K562 (cell line): ENCODE measurements around the gene ILF3. TPM values are rescaled to one million over a fixed set of nuclear protein-coding genes. Genes with fewer than 3 reads are reported as not detected.
"Not testable (repeated sequence)": the region's sequence is repeated elsewhere in the genome, so short reads cannot be mapped to it uniquely, and the experiment has no call there.

Experiments
- ATAC-seq: fragments of 200-7000 bp; cut with Tn5 transposase; 3 replicates; pipeline ENCODE4 v1.9.1; 2020; ENCODE audit warnings: moderate library complexity
- BruUV-seq: library from RNA; stranded (reverse); fragments of 400-500 nt; replicated peaks from 2 replicates; lab custom pipeline; 2021; lab: Mats Ljungman, UMichigan
- CTCF ChIA-PET: fragments of 300-600 bp; formaldehyde crosslinking; extraction: SDS; loops from one replicate; lab custom pipeline; 2021; ENCODE audit warnings: low intra/inter-chr PET ratio; lab: Yijun Ruan, JAX
- POLR2A ChIA-PET: fragments of 300-600, 350-650 bp; sonication (Branson Sonifier 250); formaldehyde crosslinking; extraction: SDS; loops from one replicate; lab custom pipeline; 2021; ENCODE audit warnings: antibody characterized with exemption, inconsistent platforms; lab: Yijun Ruan, JAX
- DNase-seq, 4 experiments: peaks; one replicate each; pipeline versions ENCODE4 v3.0.0 to v3.0.0-alpha.2; 2011 to 2018; ENCODE audit warnings: low spot score in 3 of 4, mixed read lengths in 3 of 4; ENCODE audit errors: extremely low read depth in 1 of 4
- FAIRE-seq: peaks from 2 replicates; lab custom pipeline; 2011; peaks lifted over from hg19 to GRCh38; lab: Jason Lieb, UNC
- H2AFZ ChIP-seq: 2 replicates; pipeline ENCODE4 v1.6.0; 2011; ENCODE audit warnings: low read depth, low read length, control low read depth, inconsistent platforms
- H3K27ac ChIP-seq: fragments of 200-600 bp; 3 replicates; pipeline ENCODE4 v1.8.0; 2011; ENCODE audit warnings: low read depth, mild to moderate bottlenecking, control low read depth, inconsistent platforms, low read length, moderate library complexity, mixed read lengths; ENCODE audit errors: extremely low read depth
- H3K27me3 ChIP-seq, 2 experiments: fragments of 300-600 bp in 1 of 2; 2 replicates in 1 of 2; 3 replicates in 1 of 2; pipeline versions ENCODE4 v1.6.0 to v1.8.0; 2011; ENCODE audit warnings: inconsistent platforms in 2 of 2, low read length in 2 of 2, mild to moderate bottlenecking in 1 of 2, mixed read lengths in 1 of 2, moderate library complexity in 1 of 2; ENCODE audit not compliant: control insufficient read depth in 2 of 2, insufficient read depth in 2 of 2
- H3K36me3 ChIP-seq: fragments of 300-600 bp; 3 replicates; pipeline ENCODE4 v1.8.0; 2011; ENCODE audit warnings: mild to moderate bottlenecking, low read length, inconsistent platforms; ENCODE audit not compliant: control insufficient read depth, insufficient read depth
- H3K4me1 ChIP-seq, 2 experiments: fragments of 200-600 bp in 1 of 2; replicated peaks in 1 of 2; 2 replicates in 1 of 2; 3 replicates in 1 of 2; pipeline versions ENCODE4 v1.5.1 to v1.8.0; 2011; ENCODE audit warnings: inconsistent platforms in 2 of 2, low read length in 2 of 2, mild to moderate bottlenecking in 1 of 2, mixed read lengths in 1 of 2, moderate library complexity in 1 of 2; ENCODE audit not compliant: control insufficient read depth in 2 of 2, insufficient read depth in 2 of 2
- H3K4me2 ChIP-seq: 2 replicates; pipeline ENCODE4 v1.6.1; 2011; ENCODE audit warnings: low read length, control low read depth, inconsistent platforms, mixed read lengths; ENCODE audit not compliant: insufficient read depth
- H3K4me3 ChIP-seq: fragments of 200-600 bp; sonication (generic), shearing (Covaris generic); 2 replicates; pipeline ENCODE4 v1.5.1; 2016; ENCODE audit warnings: control low read depth, inconsistent platforms
- H3K79me2 ChIP-seq: fragments of 200-600 bp; 3 replicates; pipeline ENCODE4 v1.8.0; 2011; ENCODE audit warnings: low read length, inconsistent platforms; ENCODE audit not compliant: control insufficient read depth, insufficient read depth
- H3K9ac ChIP-seq, 2 experiments: 2 replicates each; pipeline versions ENCODE4 v1.6.0 to v1.6.1; 2011; ENCODE audit warnings: low read depth in 2 of 2, low read length in 2 of 2, control low read depth in 1 of 2, inconsistent platforms in 1 of 2, mild to moderate bottlenecking in 1 of 2, mixed read lengths in 1 of 2; ENCODE audit not compliant: insufficient read depth in 1 of 2
- H3K9me1 ChIP-seq: one replicate; pipeline ENCODE4 v1.6.0; 2011; ENCODE audit warnings: inconsistent platforms, mild to moderate bottlenecking, low read length, moderate library complexity; ENCODE audit not compliant: control insufficient read depth, insufficient read depth
- H3K9me3 ChIP-seq: replicated peaks from 2 replicates; pipeline ENCODE4 v1.5.1; 2011; ENCODE audit warnings: low read depth, low read length, inconsistent platforms; ENCODE audit not compliant: control insufficient read depth, insufficient read depth
- H4K20me1 ChIP-seq: replicated peaks from 2 replicates; pipeline ENCODE4 v1.6.1; 2011; ENCODE audit warnings: low read length, inconsistent platforms, mixed read lengths; ENCODE audit not compliant: control insufficient read depth, insufficient read depth
- PHF21A ChIP-seq: fragments of 450-650 bp; IDR thresholded peaks from 2 replicates; pipeline ENCODE4 v1.6.1; 2017; ENCODE audit warnings: low read depth, borderline replicate concordance
- POLR2G ChIP-seq: fragments of 200-400 bp; formaldehyde crosslinking; IDR thresholded peaks from 2 replicates; pipeline ENCODE4 v1.6.1; 2017; ENCODE audit warnings: low read depth, mild to moderate bottlenecking, antibody characterized with exemption, low read length, moderate library complexity
- RBFOX2 ChIP-seq: fragments of 200-400 bp; formaldehyde crosslinking; IDR thresholded peaks from 2 replicates; pipeline ENCODE4 v1.6.1; 2017; ENCODE audit warnings: low read depth, mild to moderate bottlenecking, low read length, moderate library complexity
- WGBS: fragments of 100-300 bp; shearing (Covaris generic); methylation state at CpG from one replicate; pipeline ENCODE4 v1.1.6; 2016; ENCODE audit warnings: low coverage, mixed read lengths; ENCODE audit not compliant: insufficient coverage; ENCODE audit errors: missing lambda C conversion rate; 5-methylcytosine and 5-hydroxymethylcytosine counted together
- in situ Hi-C: fragments of 300-500 bp; cut with MboI; formaldehyde crosslinking; loops from 4 replicates; pipeline ENCODE4 v1.15.0; 2018; ENCODE audit warnings: inconsistent platforms, mixed read lengths
- intact Hi-C: fragments of 100-400 bp; cut with micrococcal nuclease; formaldehyde crosslinking; loops from 2 replicates; pipeline ENCODE4 v1.14.2; 2022
- polyA plus RNA-seq, 8 experiments: library from polyadenylated mRNA; depleted of rRNA in 4 of 8; stranded (reverse) in 5 of 8; unstranded in 3 of 8; fragments of >200 nt; fragmentation: Nextera tagmentation in 2 of 8; fragmentation: Illumina TruSeq in 1 of 8; extraction: Ambion mirVana in 2 of 8; extraction: Trizol in 1 of 8; gene quantifications; 2 replicates each; pipeline versions ENCODE4 v1.2.1 to v1.2.3, GENCODE V29; 2011 to 2014; ENCODE audit warnings: inconsistent platforms in 1 of 8, missing spikeins in 1 of 8
- total RNA-seq, 7 experiments: library from RNA; depleted of rRNA in 6 of 7; stranded (reverse); fragments of >200 nt in 6 of 7; fragmentation: Illumina TruSeq in 2 of 7; extraction: Trizol in 2 of 7; gene quantifications; 2 replicates each; pipeline versions ENCODE4 v1.2.1 to v1.2.3, GENCODE V29; 2011 to 2021; ENCODE audit warnings: low replicate concordance in 1 of 7

ILF3 gene
- total and polyA plus RNA-seq, 9 of the 15 experiments (the other 6 are each of a cell fraction or from before 2014, with no cell fraction given) = 26.0 to 453 (median 175) TPM

DNA sequence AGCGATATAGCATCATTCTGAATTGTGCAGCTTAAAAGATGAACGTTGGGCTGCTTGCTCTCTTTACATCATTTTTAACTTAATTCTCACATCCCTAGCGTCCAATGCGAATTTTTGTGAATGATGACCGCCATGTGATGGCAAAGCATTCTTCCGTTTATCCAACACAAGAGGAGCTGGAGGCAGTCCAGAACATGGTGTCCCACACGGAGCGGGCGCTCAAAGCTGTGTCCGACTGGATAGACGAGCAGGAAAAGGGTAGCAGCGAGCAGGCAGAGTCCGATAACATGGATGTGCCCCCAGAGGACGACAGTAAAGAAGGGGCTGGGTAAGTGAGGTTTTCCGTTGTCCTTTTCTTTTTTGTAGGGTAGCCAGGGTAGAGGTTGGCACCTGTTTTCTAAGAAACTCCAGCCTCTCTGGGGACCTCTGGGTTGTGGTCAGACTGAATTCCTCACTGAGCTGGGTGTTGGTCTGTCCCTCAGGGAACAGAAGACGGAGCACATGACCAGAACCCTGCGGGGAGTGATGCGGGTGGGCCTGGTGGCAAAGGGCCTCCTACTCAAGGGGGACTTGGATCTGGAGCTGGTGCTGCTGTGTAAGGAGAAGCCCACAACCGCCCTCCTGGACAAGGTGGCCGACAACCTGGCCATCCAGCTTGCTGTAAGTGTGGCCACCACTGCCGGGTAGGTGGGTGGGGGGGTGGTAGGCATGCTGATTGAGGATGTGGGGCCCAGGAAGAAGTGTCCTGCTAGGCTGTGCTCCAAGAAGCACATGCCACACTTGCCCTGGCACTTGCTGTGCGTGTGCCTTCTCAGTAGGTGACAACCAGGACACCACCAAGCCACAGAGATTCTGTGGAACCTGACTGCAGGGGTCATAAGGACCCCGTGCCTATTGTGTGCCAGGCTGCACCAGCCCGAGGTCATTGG, 17.0 kb downstream of the ILF3 start:
- Histone ChIP-seq H2AFZ (no peak overlapping the region), H3K27ac (no peak overlapping the region), H3K9me1 (no peaks in the 10 kb centered on the region), H3K4me2 (no peak overlapping the region), H3K4me1 (no peaks in the 10 kb centered on the region; a peak in 1 of 5 replicates), H3K36me3 (peaks cover 91% of the 10 kb centered on the region), H3K9ac (no peak overlapping the region), H3K4me3 (no peak overlapping the region), H3K27me3 (no peaks in the 10 kb centered on the region), H3K79me2 (peaks cover 96% of the 10 kb centered on the region), H3K9me3 (no peaks in the 10 kb centered on the region), H4K20me1 (peaks cover 32% of the 10 kb centered on the region)
- in situ Hi-C loops (no loop called here), intact Hi-C loops (no loop called here)
- ATAC-seq (no peak), FAIRE-seq (no peak), DNase-seq (no peak)
- TF ChIP-seq POLR2G (peak; percentile 36; the same call in 1 of the 2 replicates), RBFOX2 (0 out of 2 replicates have a peak, but pooled peaks have one; percentile 24), PHF21A (no peak)
- CTCF ChIA-PET = no interaction called here
- BruUV-seq = TSS peak; percentile 30
- 93% methylated on average over 24 of the region's 24 CpGs for WGBS
- POLR2A ChIA-PET = interaction anchor here (0.6 to 2.8 kb wide), 13 partner anchors 9 to 140 kb away, joined by 3 to 10 read pairs (median 4); no protein-coding TSS in a partner anchor

DNA sequence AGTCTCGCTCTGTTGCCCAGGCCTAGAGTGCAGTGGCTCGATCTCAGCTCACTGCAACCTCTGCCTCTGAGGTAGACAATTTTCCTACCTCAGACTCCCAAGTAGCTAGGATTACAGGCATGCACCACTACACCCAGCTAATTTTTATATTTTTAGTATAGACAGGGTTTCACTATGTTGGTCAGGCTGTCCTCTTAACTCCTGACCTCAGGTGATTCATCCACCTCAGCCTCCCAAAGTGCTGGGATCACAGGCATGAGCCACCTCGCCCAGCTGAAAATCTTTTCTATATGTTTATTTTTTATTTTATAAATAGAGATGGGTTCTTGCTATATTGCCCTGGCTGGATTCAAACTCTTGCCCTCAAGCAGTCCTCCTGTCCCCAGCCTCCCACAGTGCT, 17.8 kb downstream of the ILF3 start:
- CTCF ChIA-PET, H3K9ac ChIP-seq, H3K4me3 ChIP-seq, H3K27ac ChIP-seq, ATAC-seq, H3K4me1 ChIP-seq, H3K9me3 ChIP-seq, H3K27me3 ChIP-seq, in situ Hi-C loops, DNase-seq, intact Hi-C loops, BruUV-seq, FAIRE-seq, H3K4me2 ChIP-seq, H3K9me1 ChIP-seq, H2AFZ ChIP-seq: not testable (repeated sequence)
- Histone ChIP-seq H3K79me2 (peaks cover 90% of the 10 kb centered on the region), H3K36me3 (peaks cover 87% of the 10 kb centered on the region), H4K20me1 (peaks cover 24% of the 10 kb centered on the region)
- POLR2A ChIA-PET = interaction anchor here (0.8 to 2.8 kb wide), 7 partner anchors 10 to 91 kb away, joined by 3 to 10 read pairs (median 4); no protein-coding TSS in a partner anchor
- 95% methylated on average over 3 of the region's 3 CpGs for WGBS

DNA sequence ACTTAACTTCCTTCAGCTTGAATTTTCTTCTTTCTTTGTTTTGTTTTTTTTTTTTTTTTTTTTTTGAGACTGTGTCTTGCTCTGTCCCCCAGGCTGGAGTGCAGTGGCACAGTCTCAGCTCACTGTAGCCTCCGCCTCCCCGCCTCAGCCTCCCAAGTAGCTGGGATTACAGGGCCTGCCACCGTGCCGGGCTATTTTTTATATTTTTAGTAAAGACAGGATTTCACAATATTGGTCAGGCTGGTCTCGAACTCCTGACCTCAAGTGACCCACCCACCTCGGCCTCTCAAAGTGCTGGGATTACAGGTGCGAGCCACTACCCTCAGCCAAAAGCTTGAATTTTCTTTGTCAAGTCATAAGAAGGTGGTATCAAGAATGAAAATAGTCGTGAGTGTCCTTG, 21.1 kb downstream of the ILF3 start:
- H3K4me3 ChIP-seq, H3K27me3 ChIP-seq, H3K9ac ChIP-seq, H3K9me1 ChIP-seq, CTCF ChIA-PET, H3K27ac ChIP-seq, H3K9me3 ChIP-seq, intact Hi-C loops, H3K4me1 ChIP-seq, ATAC-seq, DNase-seq, FAIRE-seq, BruUV-seq, H3K4me2 ChIP-seq, H2AFZ ChIP-seq, in situ Hi-C loops: not testable (repeated sequence)
- Histone ChIP-seq H3K36me3 (peaks cover 93% of the 10 kb centered on the region), H3K79me2 (peaks cover 76% of the 10 kb centered on the region), H4K20me1 (peaks cover 15% of the 10 kb centered on the region; the same call in 1 of the 2 replicates)
- POLR2A ChIA-PET = interaction anchor here (0.6 to 1.5 kb wide), 2 partner anchors 9 to 304 kb away, joined by 4 to 6 read pairs; no protein-coding TSS in a partner anchor
- 90% methylated on average over 8 of the region's 8 CpGs for WGBS
